Astrocyte of the spinal cord (primary cell): ENCODE data around the gene SP3.

Source experiments
- DNase-seq: peaks from one replicate; pipeline ENCODE4 v3.0.0; 2011; ENCODE audit warnings: low read depth, low spot score
- H3K4me3 ChIP-seq: 2 replicates; pipeline ENCODE4 v1.5.1; 2011; ENCODE audit warnings: low read depth, mild to moderate bottlenecking, low read length, moderate library complexity
- CTCF ChIP-seq: IDR thresholded peaks from 2 replicates; pipeline ENCODE4 v1.5.1; 2012; ENCODE audit warnings: low read depth, mild to moderate bottlenecking, low read length, inconsistent platforms
- in situ Hi-C: cut with HindIII; loops from 2 replicates; pipeline ENCODE4 v1.10.0; 2017; ENCODE audit warnings: low sequenced_read_pairs

SP3 gene

GRCh38 chr2:173955004-173955403 is 10.2 kb downstream of the SP3 start:
- no peak for TF ChIP-seq CTCF
- H3K4me3 ChIP-seq: no peak overlapping the region
- DNase-seq: no peak
- in situ Hi-C loops: no loop called here

- no peak for TF ChIP-seq CTCF
Observed at GRCh38 chr2:173953047-173953424, 12.1 kb downstream of the SP3 start.

GRCh38 chr2:173952267-173953046 is 12.7 kb downstream of the SP3 start:
- DNase-seq: no peak
- no peak overlapping the region for H3K4me3 ChIP-seq
- in situ Hi-C loops: no loop called here
- no peak for TF ChIP-seq CTCF

More at GRCh38 chr2:173953047-173953424, 12.1 kb downstream of the SP3 start:
- DNase-seq: no peak
- no peak overlapping the region for H3K4me3 ChIP-seq
- in situ Hi-C loops: no loop called here

GRCh38 chr2:173948842-173949241 is 16.3 kb downstream of the SP3 start:
- in situ Hi-C loops: no loop called here
- TF ChIP-seq CTCF: no peak

GRCh38 chr2:173948198-173948597 is 17.0 kb downstream of the SP3 start:
- DNase-seq: no peak
- in situ Hi-C loops: no loop called here
- no peak overlapping the region for H3K4me3 ChIP-seq
- TF ChIP-seq CTCF: no peak

More at GRCh38 chr2:173948842-173949241, 16.3 kb downstream of the SP3 start:
- no peak overlapping the region for H3K4me3 ChIP-seq
- no peak for DNase-seq

GRCh38 chr2:173947131-173947530 is 18.0 kb downstream of the SP3 start:
- in situ Hi-C loops: no loop called here
- no peak overlapping the region for H3K4me3 ChIP-seq
- no peak for DNase-seq
- no peak for TF ChIP-seq CTCF
